HG03097 (cell line): ENCODE results near the gene LAMA5.

Source experiments
- ATAC-seq: cut with Tn5 transposase; IDR thresholded peaks from one replicate; pipeline ENCODE4 v1.9.1; 2021; ENCODE audit not compliant: unreplicated experiment, low FRiP score

Gene LAMA5

DNA sequence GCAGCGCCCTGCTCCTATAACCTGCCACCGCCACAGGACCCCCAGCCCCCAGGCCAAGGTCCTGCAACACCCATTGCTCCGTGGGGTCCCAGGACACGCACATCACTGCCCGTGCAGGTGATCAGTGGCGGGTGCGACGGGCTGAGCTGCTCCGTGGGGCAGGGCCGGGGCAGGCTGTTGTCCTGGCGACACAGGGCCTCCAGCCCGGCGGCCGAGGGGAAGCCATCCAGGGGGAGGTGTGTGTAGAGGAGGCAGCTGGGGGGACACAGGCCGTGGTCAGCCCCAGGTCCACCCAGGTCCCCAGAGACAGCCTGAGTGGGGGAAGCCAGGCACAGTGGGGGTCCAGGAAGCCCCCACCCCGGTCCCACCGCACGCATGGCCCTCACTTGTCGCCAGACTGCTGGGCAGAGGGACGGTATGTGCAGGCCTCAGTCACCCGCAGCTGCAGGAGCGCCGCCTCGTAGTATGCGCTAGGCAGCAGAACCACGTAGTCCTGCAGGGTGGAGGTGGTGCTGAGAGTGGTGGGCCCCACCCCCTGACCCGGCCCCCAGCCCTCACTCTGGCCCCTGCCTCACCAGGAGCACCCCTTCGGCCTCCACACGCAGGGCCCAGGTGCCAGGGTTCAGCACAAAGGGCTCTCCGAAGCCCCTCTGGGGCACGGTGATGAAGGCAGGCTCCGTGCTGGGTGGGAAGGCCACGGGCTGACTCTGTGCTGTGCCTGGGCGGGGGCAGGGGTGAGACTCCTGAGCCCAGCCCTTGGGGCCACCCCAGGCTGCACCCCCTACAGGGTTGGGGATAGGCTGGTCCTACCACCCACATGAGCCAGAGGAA is 33.9 kb downstream of the LAMA5 start:
- ATAC-seq = no peak

GRCh38 chr20:62332421-62332820 is 34.7 kb downstream of the LAMA5 start:
- ATAC-seq = no peak

DNA sequence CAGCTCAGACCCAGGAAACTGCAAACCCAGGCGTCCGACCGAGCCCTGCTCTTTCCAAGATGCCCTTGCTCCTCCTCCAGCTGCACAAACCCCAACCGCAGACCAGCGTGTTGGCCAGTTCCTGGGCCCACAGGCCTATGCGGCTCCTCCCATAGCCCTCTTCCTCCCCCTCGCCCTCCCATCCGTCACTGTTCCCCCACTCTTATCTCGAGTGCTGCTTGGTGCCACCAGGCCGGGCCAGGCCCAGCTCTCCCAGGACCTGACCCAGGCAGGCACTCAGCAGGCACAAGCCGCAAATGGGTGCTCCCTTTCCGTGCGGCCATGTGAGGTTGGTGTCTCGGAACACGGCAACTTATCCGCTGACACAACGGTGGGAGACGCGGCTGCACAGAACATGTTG is 35.8 kb downstream of the LAMA5 start:
- no peak for ATAC-seq

DNA sequence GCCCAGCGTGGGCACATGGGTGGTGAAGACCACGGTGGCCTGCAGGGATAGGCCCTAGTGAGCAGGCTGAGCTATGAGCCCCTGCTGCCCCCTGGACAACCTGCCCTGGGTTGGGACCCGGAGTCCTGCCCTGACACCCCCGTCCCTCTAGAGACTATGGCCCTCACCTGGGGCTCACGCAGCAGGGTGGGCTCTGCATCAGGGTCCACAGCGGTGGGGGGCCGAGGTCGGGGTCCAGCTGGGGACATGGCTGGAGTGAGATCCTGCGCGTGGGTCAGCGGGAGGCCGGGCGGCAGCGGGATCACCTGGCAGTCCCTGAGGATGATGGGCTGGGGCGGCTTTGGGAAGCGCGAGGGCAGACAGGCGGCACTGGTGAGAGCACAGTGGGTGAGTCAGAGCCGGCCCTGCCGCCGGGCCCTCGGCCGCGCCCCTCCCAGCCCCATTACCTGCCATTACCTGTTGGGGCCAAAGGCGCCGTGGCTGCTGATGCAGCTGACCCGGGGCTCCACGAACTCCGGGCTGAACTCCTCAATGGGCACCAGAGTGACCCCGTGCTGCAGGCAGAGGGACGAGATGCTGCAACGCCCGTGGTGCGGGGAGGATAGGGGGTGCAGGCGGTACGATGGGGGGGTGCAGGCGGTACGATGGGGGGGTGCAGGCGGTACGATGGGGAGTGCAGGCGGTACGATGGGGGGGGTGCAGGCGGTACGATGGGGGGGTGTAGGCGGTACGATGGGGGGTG is 36.4 kb downstream of the LAMA5 start:
- ATAC-seq = no peak

DNA sequence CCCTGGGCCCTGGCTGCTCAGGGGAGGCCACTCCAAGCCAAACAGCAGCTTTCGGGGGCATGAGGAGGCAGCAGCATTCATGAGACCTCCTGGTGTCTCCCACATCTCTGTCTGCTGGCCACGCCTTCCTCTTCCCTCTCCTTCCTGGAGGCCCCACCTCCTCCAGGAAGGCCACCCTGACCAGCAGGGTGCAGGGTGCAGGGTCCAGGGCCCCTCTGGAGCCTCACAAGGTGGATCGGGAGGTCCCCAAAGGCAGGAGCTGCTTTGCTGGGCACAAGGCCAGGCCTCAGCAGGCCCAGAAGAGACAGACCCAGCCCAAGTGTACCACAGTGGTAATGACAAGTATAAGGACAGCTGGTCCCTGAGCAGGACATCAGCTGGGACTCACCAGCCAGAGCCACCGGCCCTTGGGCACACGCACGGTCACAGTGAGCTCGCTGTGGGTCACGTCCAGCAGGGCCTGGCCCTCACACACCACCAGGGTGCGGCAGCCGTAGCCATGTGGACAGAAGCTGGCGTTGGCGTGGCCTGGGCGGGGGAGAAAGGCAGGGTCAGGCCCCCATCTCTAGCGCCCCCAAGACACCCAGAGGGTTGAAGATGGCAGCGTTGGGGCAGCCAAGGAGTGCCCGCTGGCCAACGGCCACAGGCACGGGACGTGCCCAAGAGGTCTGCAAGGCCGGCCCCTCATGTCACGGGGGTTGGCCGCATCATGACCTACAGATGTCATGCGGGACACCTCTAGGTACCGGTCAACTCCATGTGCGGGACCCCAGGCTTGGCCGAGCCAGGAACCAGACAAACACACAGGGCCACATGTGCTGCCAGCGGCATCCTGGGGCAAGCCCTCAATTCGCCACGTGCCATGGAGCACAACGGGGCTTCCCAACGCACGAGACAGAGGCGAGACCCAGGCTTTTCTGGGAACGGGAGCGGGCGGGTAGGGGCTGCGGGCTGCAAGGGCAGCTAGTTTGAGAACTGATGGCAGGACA is 37.4 kb downstream of the LAMA5 start:
- ATAC-seq = no peak

GRCh38 chr20:62328684-62329388 is 38.3 kb downstream of the LAMA5 start:
- ATAC-seq = no peak

GRCh38 chr20:62327726-62328495 is 39.2 kb downstream of the LAMA5 start:
- ATAC-seq = no peak

- no peak for ATAC-seq
Observed at GRCh38 chr20:62326959-62327725, 40.0 kb downstream of the LAMA5 start.

GRCh38 chr20:62326559-62326958 is 40.6 kb downstream of the LAMA5 start:
- no peak for ATAC-seq

- no peak for ATAC-seq
Observed at GRCh38 chr20:62325172-62325905, 41.8 kb downstream of the LAMA5 start.

DNA sequence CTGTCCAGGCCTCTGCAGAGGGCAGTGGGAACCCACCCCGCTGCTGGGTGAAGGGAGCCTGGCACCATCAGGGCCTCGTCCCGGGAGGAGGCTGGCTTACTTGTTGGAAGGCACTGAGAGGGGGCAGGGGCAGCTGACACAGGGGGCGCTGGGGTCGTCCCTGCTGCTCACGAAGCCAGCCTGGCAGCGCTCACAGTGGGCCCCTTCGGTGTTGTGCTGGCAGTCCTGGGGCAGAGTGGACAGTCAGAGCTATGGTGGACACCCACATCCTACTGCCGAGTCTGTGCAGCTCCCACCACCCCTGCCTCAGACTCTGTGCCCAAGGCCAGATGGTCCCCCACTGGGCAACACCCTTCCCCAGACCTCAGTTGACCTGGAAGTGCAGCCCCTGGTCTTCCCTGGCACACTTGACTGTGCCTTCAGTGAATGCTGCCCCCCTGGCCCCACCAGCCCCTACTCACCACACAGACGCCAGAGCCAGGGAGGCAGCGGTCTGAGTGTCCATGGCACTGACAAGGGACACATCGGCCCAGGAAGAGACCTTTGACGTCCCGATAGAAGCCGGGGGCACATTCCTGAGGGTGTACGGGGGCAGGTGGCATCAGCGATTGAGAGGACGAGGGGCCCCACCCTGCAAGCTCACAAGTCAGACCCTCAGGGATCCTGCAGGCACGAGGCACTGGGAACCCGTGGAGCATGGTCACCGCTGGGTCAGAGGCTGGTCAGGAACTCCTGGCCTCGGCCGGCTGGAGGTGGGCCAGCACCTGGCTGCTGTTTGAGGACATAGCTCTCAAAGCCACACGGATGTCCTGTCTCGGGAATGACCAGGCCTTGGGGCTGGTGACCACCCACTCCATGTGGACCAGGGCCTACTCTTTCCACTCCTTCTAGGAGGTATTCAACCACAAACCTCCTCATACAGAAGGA is 42.9 kb downstream of the LAMA5 start:
- ATAC-seq = no peak

GRCh38 chr20:62323146-62323979 is 43.7 kb downstream of the LAMA5 start:
- ATAC-seq = no peak

DNA sequence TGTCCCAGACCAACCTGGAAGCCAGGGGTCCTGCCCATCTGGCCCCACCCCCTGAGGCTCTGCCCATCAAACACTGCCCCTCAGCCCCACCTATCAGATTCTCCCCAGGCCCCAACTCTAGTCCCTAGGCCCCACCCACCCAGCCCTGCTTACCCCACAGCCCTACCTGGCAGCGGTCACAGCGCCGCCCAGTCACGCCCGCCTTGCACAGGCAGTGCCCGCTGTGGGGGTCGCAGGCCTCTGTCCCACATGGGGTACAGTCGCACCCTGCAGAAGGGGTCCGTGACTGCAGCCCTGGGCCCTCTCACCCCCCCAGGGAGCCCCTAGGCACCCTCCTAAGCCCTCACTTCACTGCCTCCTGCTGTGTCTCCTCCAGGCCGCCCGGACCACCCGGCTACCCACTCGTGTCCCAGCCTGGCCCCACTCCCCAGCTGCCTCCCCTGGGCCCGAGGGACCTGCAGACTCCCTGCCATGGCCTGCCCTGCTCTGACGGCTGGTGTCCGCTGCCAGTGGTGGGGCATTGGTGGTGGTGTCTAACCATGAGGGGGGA is 44.5 kb downstream of the LAMA5 start:
- no peak for ATAC-seq

GRCh38 chr20:62321975-62322374 is 45.1 kb downstream of the LAMA5 start:
- no peak for ATAC-seq

- no peak for ATAC-seq
Observed at GRCh38 chr20:62321521-62321948, 45.6 kb downstream of the LAMA5 start.
